ENCODE data around the gene CYP24A1.

CYP24A1 gene

GRCh38 chr20:54173653-54174456, at the start of gene CYP24A1:
CYP24A1 (minus strand) TSS chr20:54173986; CDS start chr20:54173579, 407 bp downstream.
- DNase-seq = no peak

- no peak for DNase-seq
Measured at GRCh38 chr20:54223285-54223684, 49.5 kb upstream of the CYP24A1 start.

DNA sequence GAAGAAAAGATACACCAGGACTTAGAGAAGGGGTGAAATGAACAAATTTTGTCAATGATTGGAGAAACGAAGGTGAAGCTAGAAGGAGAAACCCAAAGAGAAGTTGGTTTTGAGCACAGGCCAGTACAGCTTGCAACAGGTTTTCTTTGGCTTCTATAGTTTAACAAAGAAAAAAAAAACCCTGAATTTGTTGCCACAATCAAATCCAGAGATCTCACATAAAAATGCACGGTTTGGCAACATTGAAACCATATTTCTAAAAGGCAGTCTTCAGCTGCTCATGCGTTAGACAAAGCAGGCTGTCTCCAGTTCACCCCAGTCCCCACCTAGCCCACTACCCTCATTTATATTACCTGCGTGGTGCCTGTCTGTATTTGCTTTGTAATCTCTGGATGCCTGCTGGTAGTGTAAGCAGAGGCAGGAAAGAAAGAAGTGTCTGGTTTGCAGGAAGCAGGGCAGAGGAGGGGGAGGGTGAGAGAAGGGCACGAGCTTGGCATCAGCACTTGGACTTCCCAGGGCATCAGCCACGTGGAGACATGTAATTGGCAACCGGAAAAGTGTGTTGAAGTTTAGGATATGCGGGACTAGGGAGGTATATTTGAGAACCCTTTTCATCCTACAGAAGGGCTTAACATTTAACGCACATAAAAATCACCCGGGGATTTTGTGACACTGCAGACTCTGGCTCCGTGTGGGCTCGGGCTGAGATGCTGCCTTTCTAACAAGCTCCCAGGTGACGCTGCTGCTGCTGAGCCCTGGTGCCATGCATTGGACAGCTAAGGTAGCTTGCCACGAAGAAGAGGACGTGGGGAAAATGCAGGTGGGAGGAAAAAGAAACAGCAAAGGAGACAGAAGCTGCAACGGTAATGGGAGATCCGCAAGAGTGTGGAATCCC, 48.5 kb upstream of the CYP24A1 start:
- DNase-seq = peak in 7 of 58 donors; percentile 6 to 47 (median 18)

DNA sequence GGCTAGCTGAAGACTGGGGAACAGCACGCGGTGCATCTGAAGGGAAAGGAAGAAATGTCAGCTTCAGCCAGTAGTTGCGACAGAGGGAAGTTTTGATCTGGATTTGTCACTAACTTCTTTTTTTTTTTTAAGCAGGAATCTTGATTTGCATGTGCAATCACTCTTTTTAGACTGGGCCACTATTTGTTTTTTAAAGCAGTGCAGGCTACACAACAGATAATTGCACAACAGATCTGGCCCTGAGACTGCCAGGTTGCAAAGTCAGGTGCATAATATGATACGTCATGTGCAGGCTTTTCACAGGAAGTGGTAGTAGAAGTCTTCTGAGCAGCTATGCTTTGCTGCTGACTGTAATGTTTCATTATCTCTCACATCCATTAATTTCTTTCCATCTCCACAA, 47.6 kb upstream of the CYP24A1 start:
- DNase-seq = no peak

GRCh38 chr20:54220722-54221121, 46.9 kb upstream of the CYP24A1 start:
- no peak for DNase-seq

DNA sequence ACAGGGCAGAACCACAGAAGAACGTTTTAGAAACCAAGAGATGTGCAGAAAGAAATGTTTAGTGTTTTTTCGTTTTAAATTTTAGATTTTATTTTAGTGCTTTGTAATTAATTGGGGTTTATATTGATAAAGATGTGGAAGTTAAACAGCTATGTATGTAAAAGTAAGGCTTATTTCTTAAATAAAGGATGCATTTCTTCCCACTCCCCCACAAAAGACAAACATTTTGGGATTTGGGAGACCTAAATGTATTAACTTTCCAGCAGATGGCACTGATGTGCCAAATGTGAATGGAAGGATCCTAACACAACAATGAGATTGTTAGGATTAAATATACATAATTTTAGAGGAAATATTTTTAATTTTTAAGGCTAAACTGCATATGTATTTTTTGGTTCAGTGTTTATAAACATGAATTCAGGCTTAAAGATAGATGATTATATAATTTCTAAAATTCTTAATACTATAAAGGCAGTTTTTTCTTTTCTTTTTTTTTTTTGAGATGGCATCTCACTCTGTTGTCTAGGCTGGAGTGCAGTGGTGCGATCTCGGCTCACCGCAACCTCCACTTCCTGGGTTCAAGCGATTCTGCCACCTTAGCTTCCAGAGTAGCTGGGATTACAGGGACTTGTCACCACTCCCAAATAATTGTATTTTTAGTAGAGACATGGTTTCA, 46.1 kb upstream of the CYP24A1 start:
- peak in 2 of 58 donors; percentile 7 to 15 for DNase-seq

- DNase-seq = no peak
Measured at GRCh38 chr20:54218470-54218869, 44.7 kb upstream of the CYP24A1 start.

DNA sequence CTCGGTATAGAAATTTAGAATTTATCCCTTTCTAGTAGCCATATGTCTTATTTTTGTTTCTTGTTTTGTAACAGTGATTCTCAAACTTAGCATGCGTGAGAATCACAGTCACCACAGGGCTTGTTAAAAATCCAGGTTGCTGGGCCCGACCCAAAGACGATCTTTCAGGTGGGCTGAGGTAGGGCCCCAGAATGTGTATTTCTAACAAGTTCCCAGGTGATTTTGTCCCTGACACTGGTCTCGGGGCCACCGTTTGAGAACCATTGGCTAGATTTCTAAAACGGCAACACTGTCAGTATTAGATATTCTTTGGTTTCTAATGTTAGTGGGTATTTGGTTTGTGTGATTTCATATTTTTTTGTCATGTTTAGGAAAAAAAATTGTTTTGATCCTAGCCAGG, 44.0 kb upstream of the CYP24A1 start:
- DNase-seq = no peak

- DNase-seq = no peak
Measured at GRCh38 chr20:54215157-54215789, 41.5 kb upstream of the CYP24A1 start.

DNA sequence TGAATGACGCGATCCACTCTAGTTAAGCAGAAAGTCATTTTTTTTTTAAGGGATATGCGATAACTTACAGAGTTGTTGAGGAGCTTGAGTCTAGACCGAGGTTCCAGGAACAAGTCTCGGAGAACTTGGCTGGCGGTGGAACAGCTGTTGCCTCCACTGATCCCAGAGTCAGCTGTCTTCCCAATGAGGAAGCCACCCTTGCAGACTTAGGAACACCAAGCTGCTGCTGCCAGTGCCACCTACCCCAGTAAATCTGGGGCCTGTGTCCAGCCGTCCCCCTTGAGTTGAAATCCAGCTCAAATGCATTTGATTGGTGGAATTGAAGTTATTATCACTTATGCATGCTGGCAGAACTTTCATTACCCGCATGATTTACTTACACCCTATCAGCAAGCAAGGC, 40.8 kb upstream of the CYP24A1 start:
- peak in 2 of 58 donors; percentile 2 to 10 for DNase-seq

DNA sequence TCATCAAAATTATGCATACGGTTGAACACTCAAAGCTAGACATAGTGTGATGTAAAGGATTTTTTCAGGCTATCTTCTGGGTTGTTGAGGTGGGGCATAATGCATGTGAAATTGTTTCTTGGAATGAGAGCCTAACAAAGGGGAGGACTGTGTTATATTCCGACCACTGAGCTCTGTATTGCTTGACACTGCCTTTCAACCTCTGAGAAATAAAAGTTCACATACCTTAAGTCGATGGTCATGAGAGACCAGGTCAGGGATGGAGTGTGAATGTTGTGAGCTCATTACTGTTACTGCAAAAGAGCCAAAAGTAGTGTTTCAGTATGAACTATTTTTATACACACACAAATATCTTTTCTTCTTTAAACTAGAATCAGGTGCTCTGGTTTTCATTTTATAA, 39.1 kb upstream of the CYP24A1 start:
- DNase-seq = no peak

- DNase-seq = no peak
Measured at GRCh38 chr20:54212226-54212625, 38.4 kb upstream of the CYP24A1 start.

GRCh38 chr20:54209216-54209813, 35.5 kb upstream of the CYP24A1 start:
- DNase-seq = no peak

DNA sequence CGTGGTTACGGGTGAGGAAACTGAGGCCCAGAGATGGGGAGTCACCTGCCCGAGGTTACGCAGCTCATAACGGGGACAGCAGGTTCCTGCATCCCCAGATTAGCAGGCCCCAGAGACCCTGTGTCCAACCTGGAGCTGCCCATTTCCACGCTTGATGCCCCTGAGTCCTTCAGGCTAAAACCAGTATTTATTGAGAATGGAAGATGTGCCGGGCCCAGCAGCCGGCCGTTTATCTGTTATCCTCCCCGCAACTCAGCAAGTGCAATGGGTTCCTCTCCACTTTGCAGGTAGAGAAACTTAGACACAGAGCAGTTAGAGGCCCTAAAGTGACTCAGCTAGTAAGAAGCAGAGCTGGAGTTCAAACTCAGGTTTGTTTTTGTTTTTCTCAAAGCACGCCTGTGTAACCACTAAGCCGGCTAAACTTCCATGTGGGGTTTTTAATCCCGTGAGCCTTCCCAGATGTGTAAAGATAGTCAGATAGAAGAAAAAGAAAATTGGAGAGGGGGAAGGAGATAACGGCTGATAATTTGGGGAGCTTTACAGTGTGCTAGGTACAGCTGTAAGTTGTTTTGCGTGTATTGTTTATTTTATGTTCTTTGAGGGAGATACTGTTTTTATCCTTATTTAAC, 34.9 kb upstream of the CYP24A1 start:
- peak in 8 of 58 donors; percentile 33 to 68 (median 56) for DNase-seq

- DNase-seq = peak in 57 of 58 donors; percentile 37 to 94 (median 80)
Measured at GRCh38 chr20:54207743-54208547, 34.2 kb upstream of the CYP24A1 start, which contains the start of gene PFDN4. PFDN4 (plus strand) TSS chr20:54208087; CDS start chr20:54208101, 14 bp downstream.

GRCh38 chr20:54207053-54207742, 33.4 kb upstream of the CYP24A1 start:
- no peak for DNase-seq

- no peak for DNase-seq
Measured at GRCh38 chr20:54205450-54205849, 31.7 kb upstream of the CYP24A1 start.

- DNase-seq = no peak
Measured at GRCh38 chr20:54204481-54204880, 30.7 kb upstream of the CYP24A1 start.

GRCh38 chr20:54204063-54204462, 30.3 kb upstream of the CYP24A1 start:
- DNase-seq = no peak

Measured in anterior cingulate cortex (tissue), 58 donors.